ENCODE measurements around the gene RASSF8.

DNA sequence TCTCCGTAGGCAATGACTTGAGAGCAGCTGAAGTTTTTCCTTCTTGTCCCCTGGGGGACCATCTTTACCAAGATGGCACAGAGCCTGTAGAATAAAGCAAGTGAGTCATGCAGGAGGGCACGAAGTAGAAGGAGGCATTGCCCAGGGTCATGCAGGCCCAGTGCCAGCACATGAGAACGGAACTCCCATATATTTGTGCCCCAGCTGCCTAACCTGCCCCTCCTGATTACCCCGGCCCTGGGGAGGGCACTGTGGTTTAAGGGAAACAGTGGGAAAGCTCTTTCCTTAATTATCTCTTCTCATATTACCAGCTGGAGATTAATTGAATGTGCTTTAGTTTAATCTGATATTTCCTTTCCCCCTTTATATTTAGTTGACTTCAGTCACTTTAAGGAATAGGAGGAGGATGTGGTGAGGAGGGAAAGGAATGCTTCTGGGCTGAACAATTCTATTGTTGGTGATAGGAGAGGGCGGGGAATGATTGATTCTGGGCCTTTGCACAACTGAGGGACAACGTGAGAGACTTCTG, 51.9 kb downstream of the RASSF8 start:
- TF ChIP-seq POLR2A (IDR thresholded peaks at IDR 0.05; ENCODE audit: low read length) (no peak), GATA1 (IDR thresholded peaks at IDR 0.05; ENCODE audit: low read depth, low read length) (no peak)

Measured in erythroblast (primary cell).